ENCODE measurements around the gene GALNS. TPM values are rescaled to one million over a fixed set of nuclear protein-coding genes. Genes with fewer than 3 reads are reported as not detected.

Gene GALNS
- total and polyA plus RNA-seq, 7 donors, result 4.8 to 15.4 (median 10.4) TPM

DNA sequence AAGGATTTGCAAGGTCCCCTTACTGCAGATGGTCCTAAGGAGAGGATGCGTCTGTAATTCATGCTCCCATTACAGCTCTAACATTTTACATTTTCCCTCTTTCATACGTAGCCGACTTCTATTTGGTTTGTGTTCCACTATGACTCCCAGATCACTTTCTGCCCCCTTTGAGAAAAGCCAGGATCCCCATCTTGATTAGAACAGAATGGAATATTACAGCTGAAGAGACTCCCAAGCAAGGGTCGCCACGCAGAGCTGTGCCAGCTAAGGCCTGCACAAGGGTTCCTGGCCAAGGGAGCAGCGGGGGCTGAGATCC lies 56.5 kb downstream of the GALNS start:
- DNase-seq (no peak), ATAC-seq (no peak)
- TF ChIP-seq CTCF (IDR thresholded peaks at IDR 0.05), result no peak
- H3K27me3 ChIP-seq (ENCODE audit: insufficient read depth in 3 of 3, low read length in 2 of 3), result peaks cover 0 to 8% (median 2%) of the 10 kb centered on the region in 3 donors
- intact Hi-C loops (cut with DNase I), result loop anchor here in 1 of 2 donors (5.0 kb wide), 1 partner anchor 53 kb away; no protein-coding TSS in a partner anchor
- no peaks in the 10 kb centered on the region for H3K4me1 ChIP-seq
- H3K27ac ChIP-seq, result no peak overlapping the region
- 83 to 89% (median 87%) methylated on average over 6 of the region's 6 CpGs for WGBS, 3 donors
- H3K4me3 ChIP-seq, result no peak overlapping the region
- H3K9me3 ChIP-seq, result no peaks in the 10 kb centered on the region
- no peaks in the 10 kb centered on the region for H3K36me3 ChIP-seq (ENCODE audit: insufficient read depth in 1 of 2, low read depth in 1 of 2)

DNA sequence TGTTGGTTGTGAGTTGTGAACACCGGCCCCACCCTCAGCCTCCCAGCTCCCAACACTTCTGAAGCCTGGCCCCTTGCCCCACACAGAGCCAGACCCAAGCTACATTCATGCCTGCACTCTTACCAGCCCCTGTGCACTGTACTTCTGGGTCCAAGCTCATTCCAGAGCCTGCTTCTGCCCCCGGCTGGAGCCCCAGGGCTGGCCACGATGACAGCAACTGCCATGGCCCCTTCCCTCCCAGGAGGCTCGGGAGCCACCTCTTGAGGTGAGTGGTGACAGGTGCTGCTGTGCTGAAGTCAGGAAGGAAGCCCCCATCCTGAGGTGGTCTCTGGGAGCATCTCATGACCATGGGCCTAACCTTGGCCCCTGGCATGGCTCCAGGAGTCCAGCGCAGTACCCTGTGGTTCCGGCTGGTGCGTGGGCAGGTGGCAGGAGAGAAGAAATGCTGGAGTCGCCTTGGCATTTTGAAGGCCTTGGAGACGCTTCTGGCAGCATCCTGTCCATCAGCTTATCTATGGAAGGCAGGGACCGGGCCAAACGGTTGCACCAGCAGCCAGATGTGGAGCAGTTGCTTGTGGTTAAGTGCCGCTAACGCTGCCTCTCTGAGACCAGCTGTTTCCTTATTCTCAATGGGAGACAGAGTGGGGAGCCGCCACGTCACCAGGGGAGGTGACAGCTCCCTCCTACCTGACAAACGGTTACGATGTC lies 57.0 kb downstream of the GALNS start:
- Histone ChIP-seq H3K27ac (no peak overlapping the region), H3K4me3 (no peak overlapping the region), H3K9me3 (no peaks in the 10 kb centered on the region), H3K36me3 (ENCODE audit: insufficient read depth in 1 of 2, low read depth in 1 of 2) (no peaks in the 10 kb centered on the region), H3K4me1 (no peaks in the 10 kb centered on the region), H3K27me3 (ENCODE audit: insufficient read depth in 3 of 3, low read length in 2 of 3) (peaks cover 0 to 7% (median 7%) of the 10 kb centered on the region in 3 donors)
- intact Hi-C loops (cut with DNase I), result loop anchor here in 1 of 2 donors (5.0 kb wide), 1 partner anchor 52 kb away; no protein-coding TSS in a partner anchor
- no peak for TF ChIP-seq CTCF (IDR thresholded peaks at IDR 0.05)
- WGBS, 3 donors, result 75 to 81% (median 81%) methylated on average over 17 of the region's 17 CpGs
- DNase-seq (peak in 1 of 2 donors; percentile 38), ATAC-seq (no peak)

- no peak for ATAC-seq
- intact Hi-C loops (cut with DNase I), result no loop called here
- TF ChIP-seq CTCF (IDR thresholded peaks at IDR 0.05), result no peak
Measured at GRCh38 chr16:88798772-88799455, 57.8 kb downstream of the GALNS start.

DNA sequence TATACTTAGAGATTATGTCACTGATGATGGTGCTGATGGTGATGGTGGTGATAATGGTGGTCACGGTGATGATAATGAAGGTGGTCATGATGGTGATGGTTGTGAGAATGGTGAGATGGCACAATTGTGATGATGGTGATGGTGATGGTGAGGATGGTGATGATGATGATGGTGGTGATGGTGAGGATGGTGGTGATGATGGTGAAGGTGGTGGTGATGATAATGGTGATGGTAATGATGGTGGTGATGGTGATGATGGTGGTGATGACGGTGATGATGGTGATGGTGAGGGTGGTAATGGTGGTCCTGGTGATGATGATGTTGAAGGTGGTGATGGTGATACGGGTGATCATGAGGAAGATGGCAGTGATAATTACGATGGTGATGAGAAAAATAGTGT lies 58.7 kb downstream of the GALNS start:
- H3K36me3 ChIP-seq (ENCODE audit: insufficient read depth in 1 of 2, low read depth in 1 of 2), result no peaks in the 10 kb centered on the region
- no peaks in the 10 kb centered on the region for H3K9me3 ChIP-seq
- intact Hi-C loops (cut with DNase I), result no loop called here
- WGBS, 3 donors, result 90 to 92% (median 91%) methylated on average over 4 of the region's 4 CpGs
- H3K27ac ChIP-seq, result no peak overlapping the region
- peaks cover 0 to 22% (median 6%) of the 10 kb centered on the region in 3 donors for H3K27me3 ChIP-seq (ENCODE audit: insufficient read depth in 3 of 3, low read length in 2 of 3)
- no peak overlapping the region for H3K4me3 ChIP-seq
- no peak for ATAC-seq
- no peak for DNase-seq
- no peaks in the 10 kb centered on the region for H3K4me1 ChIP-seq
- no peak for TF ChIP-seq CTCF (IDR thresholded peaks at IDR 0.05)

More at GRCh38 chr16:88798772-88799455, 57.8 kb downstream of the GALNS start:
- DNase-seq, result no peak
- Histone ChIP-seq H3K27ac (no peak overlapping the region), H3K36me3 (ENCODE audit: insufficient read depth in 1 of 2, low read depth in 1 of 2) (no peaks in the 10 kb centered on the region), H3K4me3 (no peak overlapping the region), H3K9me3 (no peaks in the 10 kb centered on the region), H3K27me3 (ENCODE audit: insufficient read depth in 3 of 3, low read length in 2 of 3) (peaks cover 0 to 14% (median 2%) of the 10 kb centered on the region in 3 donors), H3K4me1 (no peaks in the 10 kb centered on the region)
